OCI-LY3 (cell line): ENCODE data around the gene SP140.

Experiments
- CTCF ChIP-seq: fragments of 200-600, 300-600 bp; sonication (generic); IDR thresholded peaks from 2 replicates; pipeline ENCODE4 v1.5.1; 2014; ENCODE audit warnings: antibody characterized with exemption, low read length, low read depth
- EZH2phosphoT487 ChIP-seq: fragments of 200-600 bp; shearing (Covaris generic); IDR thresholded peaks from 2 replicates; pipeline ENCODE4 v1.6.1; 2018; ENCODE audit warnings: antibody characterized with exemption, mixed run types, low read depth

- TF ChIP-seq CTCF (no peak), EZH2phosphoT487 (no peak)
These were observed 134.5 kb downstream of the SP140 start for GRCh38 chr2:230360028-230360427.
